SH-SY5Y (cell line): ENCODE results near the gene PILRA.

Experiments
- GATA2 ChIP-seq: IDR thresholded peaks from 2 replicates; pipeline ENCODE4 v1.6.1; 2011; ENCODE audit warnings: mild to moderate bottlenecking, low read depth, low read length
- GATA3 ChIP-seq: IDR thresholded peaks from 2 replicates; pipeline ENCODE4 v1.6.1; 2011; ENCODE audit warnings: low read depth, mild to moderate bottlenecking, low read length, moderate library complexity

Gene PILRA

GRCh38 chr7:100387695-100388094, 14.4 kb downstream of the PILRA start:
- TF ChIP-seq GATA2 (no peak), GATA3 (no peak)

GRCh38 chr7:100389437-100390088, 16.3 kb downstream of the PILRA start:
- TF ChIP-seq GATA3, result no peak
- no peak for TF ChIP-seq GATA2

GRCh38 chr7:100390286-100391009, 17.2 kb downstream of the PILRA start:
- TF ChIP-seq GATA2 (no peak), GATA3 (no peak)

DNA sequence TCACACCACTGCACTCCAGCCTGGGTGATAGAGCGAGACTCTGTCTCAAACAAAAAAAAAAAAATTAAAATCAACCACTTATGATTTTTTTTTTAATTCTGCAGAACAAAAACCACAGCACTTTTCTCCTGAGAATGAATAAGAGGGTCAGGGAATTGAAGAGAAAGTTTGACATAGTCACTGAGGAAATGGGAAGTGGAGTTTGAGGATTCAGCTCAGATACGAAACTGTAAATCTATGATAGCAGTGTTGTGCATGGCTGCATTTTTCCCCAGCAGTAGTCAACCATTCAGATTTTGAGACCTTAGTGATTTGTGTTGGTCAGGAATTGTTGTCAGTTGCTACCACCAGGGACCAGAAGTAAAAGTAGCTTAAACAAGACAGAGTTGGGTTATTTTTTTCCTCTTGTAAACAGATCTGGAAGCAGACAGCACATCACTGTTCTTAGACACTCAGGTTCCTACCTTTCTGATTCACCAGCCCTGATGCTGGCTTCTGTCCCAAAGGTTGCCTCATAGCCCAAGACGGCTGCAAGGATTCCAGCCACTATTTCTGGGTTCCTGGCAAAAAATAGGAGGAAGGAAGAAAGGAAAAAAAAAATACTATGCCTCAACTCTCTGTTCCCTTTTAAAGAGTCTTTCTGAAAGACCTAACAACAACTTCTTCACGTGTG, 20.1 kb downstream of the PILRA start:
- TF ChIP-seq GATA2 (no peak), GATA3 (no peak)

GRCh38 chr7:100394077-100394476, 20.8 kb downstream of the PILRA start:
- TF ChIP-seq GATA3 (no peak), GATA2 (no peak)

GRCh38 chr7:100396421-100396982, 23.2 kb downstream of the PILRA start:
- TF ChIP-seq GATA2 (no peak), GATA3 (no peak)

GRCh38 chr7:100397315-100398081, 24.2 kb downstream of the PILRA start:
- TF ChIP-seq GATA3 (no peak), GATA2 (no peak)

DNA sequence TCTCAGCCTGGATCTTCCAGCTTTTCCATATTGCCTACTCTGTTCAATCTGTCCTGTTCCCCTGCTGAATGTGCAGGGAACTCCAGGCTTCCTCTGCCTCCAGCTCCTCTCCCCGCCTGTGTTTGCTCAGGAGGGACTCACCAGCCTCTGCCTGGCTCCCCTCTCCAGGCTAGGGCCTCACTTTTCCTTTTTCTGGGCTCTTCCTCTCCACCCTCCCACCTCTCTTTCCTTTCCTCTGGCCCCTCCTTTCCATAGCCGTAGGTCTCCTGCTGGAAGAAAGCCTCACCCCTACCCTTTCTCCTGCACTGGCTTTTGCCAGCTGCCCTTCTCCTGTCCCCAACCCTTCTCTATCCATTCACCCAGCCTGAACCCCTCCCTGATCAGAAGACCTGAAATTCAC, 25.0 kb downstream of the PILRA start:
- TF ChIP-seq GATA2 (no peak), GATA3 (no peak)

DNA sequence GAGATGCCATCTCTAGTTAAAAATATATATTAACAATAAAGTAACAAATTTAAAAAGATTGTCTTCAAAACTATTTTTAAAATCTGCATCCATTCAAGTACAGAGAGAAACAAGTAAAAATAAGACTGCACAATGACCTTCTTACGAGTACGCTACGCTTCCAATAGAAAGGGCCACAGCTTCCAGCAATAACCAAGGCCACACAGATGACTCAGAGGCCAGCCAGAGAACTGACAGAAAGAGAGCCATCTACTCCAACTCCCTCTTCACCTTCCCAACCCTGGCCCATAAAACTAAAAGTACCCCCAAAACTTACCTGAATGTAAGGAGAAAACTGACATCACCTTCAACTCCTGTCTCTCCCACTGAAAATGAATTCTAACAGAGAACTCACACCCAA, 26.8 kb downstream of the PILRA start:
- no peak for TF ChIP-seq GATA3
- no peak for TF ChIP-seq GATA2

DNA sequence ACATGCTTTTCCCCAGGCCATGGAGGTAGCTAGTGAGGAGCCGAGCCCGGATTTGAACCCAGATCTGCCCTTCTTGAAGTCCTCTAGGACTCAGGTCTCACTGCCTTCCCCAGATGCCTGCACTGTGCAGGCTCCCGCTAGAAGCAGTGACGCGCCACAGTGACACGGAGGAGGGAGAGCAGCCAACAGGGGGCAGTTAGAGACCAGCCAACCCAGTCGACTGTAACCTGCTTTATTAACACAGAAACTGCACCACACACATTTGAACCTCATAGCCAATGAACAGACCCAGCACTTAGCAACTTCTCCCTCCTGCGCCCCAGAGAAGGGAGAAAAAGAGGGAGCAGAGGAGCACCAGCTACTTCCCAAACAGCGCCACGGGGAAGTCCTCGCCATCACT, 27.4 kb downstream of the PILRA start:
- TF ChIP-seq GATA2 (no peak), GATA3 (no peak)

DNA sequence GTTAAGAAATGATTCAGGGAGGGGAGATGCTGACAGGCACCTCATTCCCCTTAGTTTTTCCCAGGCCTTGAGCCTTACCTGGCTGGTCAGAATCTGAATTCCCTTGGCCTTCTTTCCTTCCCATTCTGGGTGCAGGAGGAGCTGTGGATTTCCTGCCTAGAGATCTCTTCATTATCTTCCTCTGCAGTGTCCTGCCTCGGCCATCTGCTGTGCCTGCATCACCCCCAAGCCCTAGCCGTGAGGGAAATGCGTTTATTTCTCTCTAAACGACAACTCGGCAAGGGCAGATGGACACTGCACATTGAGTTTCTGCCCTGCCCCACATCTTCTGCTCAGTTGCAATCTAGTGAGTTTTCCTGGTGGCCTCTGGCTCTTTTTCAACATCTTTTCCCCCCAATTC, 28.5 kb downstream of the PILRA start:
- no peak for TF ChIP-seq GATA2
- no peak for TF ChIP-seq GATA3

GRCh38 chr7:100402241-100402640, 29.0 kb downstream of the PILRA start:
- TF ChIP-seq GATA2 (no peak), GATA3 (no peak)

GRCh38 chr7:100406767-100407166, 33.5 kb downstream of the PILRA start:
- TF ChIP-seq GATA2, result no peak
- no peak for TF ChIP-seq GATA3

DNA sequence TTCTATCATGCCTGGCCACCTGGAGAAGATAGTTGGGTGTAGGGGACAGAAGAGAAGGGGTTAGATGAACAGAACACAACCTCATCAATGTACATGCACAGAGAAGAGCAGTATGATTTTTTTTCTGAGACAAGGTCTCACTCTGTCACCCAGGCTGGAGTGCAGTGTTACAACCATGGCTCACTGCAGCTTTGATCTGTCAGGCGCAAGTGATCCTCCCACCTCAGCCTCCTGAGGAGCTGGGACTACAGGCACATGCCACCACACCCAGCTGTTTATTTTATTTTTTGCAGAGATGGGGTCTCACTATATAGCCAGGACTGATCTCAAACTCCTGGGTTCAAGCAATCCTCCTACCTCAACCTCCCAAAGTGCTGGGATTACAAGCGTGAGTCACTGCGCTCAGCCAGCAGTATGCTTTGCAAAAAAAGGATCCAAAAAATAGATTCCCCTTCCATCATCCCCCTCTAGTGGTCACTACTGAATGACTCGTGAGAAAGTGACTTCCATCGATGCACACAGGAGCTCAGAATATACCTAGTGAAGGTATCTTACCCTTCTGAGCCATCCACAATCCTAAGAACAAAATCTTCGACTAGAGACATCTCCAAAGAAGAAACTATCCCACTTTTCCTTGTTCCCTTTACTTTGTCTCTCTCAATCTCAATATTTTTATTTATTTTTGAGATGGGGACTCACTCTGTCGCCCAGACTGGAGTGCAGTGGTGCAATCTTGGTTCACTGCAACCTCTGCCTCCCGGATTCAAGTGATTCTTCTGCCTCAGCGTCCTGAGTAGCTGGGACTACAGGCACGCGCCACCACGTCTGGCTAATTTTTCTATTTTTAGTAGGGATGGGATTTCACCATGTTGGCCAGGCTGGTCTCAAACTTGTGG, 34.2 kb downstream of the PILRA start:
- TF ChIP-seq GATA3 (no peak), GATA2 (no peak)
